ENCODE results near the gene MNX1. TPM values are rescaled to one million over a fixed set of nuclear protein-coding genes. Genes with fewer than 3 reads are reported as not detected.

MNX1 gene
- under 1 TPM in 2 of 3 donors, not detected in 1; 0.06 to 0.09 TPM for polyA plus RNA-seq (ENCODE audit: insufficient read length in 3 of 3)
- long read RNA-seq, donor 1 = 0 reads
- long read RNA-seq, donor 2 = 0 reads
- long read RNA-seq, donor 3 = 0 reads
- long read RNA-seq, donor 4 = 0 reads
- long read RNA-seq, donor 5 = 0 reads
- long read RNA-seq, donor 6 = 0 reads
- long read RNA-seq, donor 7 = 0 reads
- long read RNA-seq, donor 8 = 0 reads
- long read RNA-seq, donor 9 = 0 reads
- long read RNA-seq, donor 10 = 0 reads
- long read RNA-seq, donor 11 = 0 reads
- long read RNA-seq, donor 12 = 0 reads
- long read RNA-seq, donor 13 = 0 reads
- long read RNA-seq, donor 14 = 0 reads
- long read RNA-seq, donor 15 = 0 reads
- long read RNA-seq, donor 16 = 0 reads

- peak in 8 of 11 donors; percentile 29 to 59 (median 52) for DNase-seq (ENCODE audit: extremely low read depth in 1 of 11, low read depth in 9 of 11, low spot score in 4 of 11)
Observed at GRCh38 chr7:157010588-157011332, at the start of gene MNX1. TSS of gene MNX1 (minus strand) at chr7:157010663. CDS start at chr7:157010350, 313 bp downstream.

GRCh38 chr7:157059534-157059933, 49.1 kb upstream of the MNX1 start:
- DNase-seq (ENCODE audit: extremely low read depth in 1 of 11, low read depth in 9 of 11, low spot score in 4 of 11) = no peak

GRCh38 chr7:157058701-157059100, 48.2 kb upstream of the MNX1 start:
- DNase-seq (ENCODE audit: extremely low read depth in 1 of 11, low read depth in 9 of 11, low spot score in 4 of 11) = no peak

- DNase-seq (ENCODE audit: extremely low read depth in 1 of 11, low read depth in 9 of 11, low spot score in 4 of 11) = no peak
Observed at GRCh38 chr7:157058068-157058467, 47.6 kb upstream of the MNX1 start.

- DNase-seq (ENCODE audit: extremely low read depth in 1 of 11, low read depth in 9 of 11, low spot score in 4 of 11) = no peak
Observed at GRCh38 chr7:157056957-157057902, 46.8 kb upstream of the MNX1 start.

GRCh38 chr7:157056246-157056645, 45.8 kb upstream of the MNX1 start:
- DNase-seq (ENCODE audit: extremely low read depth in 1 of 11, low read depth in 9 of 11, low spot score in 4 of 11) = no peak

- DNase-seq (ENCODE audit: extremely low read depth in 1 of 11, low read depth in 9 of 11, low spot score in 4 of 11) = no peak
Observed at GRCh38 chr7:157054927-157055326, 44.5 kb upstream of the MNX1 start.

GRCh38 chr7:157053118-157053517, 42.7 kb upstream of the MNX1 start:
- no peak for DNase-seq (ENCODE audit: extremely low read depth in 1 of 11, low read depth in 9 of 11, low spot score in 4 of 11)

- DNase-seq (ENCODE audit: extremely low read depth in 1 of 11, low read depth in 9 of 11, low spot score in 4 of 11) = peak in 1 of 11 donors; percentile 12
Observed at GRCh38 chr7:157047148-157047547, 36.7 kb upstream of the MNX1 start.

- no peak for DNase-seq (ENCODE audit: extremely low read depth in 1 of 11, low read depth in 9 of 11, low spot score in 4 of 11)
Observed at GRCh38 chr7:157046681-157047080, 36.2 kb upstream of the MNX1 start.

GRCh38 chr7:157044943-157045660, 34.6 kb upstream of the MNX1 start:
- DNase-seq (ENCODE audit: extremely low read depth in 1 of 11, low read depth in 9 of 11, low spot score in 4 of 11) = no peak

GRCh38 chr7:157044147-157044687, 33.8 kb upstream of the MNX1 start:
- DNase-seq (ENCODE audit: extremely low read depth in 1 of 11, low read depth in 9 of 11, low spot score in 4 of 11) = no peak

- DNase-seq (ENCODE audit: extremely low read depth in 1 of 11, low read depth in 9 of 11, low spot score in 4 of 11) = no peak
Observed at GRCh38 chr7:157043745-157044144, 33.3 kb upstream of the MNX1 start.

- no peak for DNase-seq (ENCODE audit: extremely low read depth in 1 of 11, low read depth in 9 of 11, low spot score in 4 of 11)
Observed at GRCh38 chr7:157041514-157042277, 31.2 kb upstream of the MNX1 start.

- no peak for DNase-seq (ENCODE audit: extremely low read depth in 1 of 11, low read depth in 9 of 11, low spot score in 4 of 11)
Observed at GRCh38 chr7:157041004-157041403, 30.5 kb upstream of the MNX1 start.

- no peak for DNase-seq (ENCODE audit: extremely low read depth in 1 of 11, low read depth in 9 of 11, low spot score in 4 of 11)
Observed at GRCh38 chr7:157037635-157038034, 27.2 kb upstream of the MNX1 start.

GRCh38 chr7:157037028-157037427, 26.6 kb upstream of the MNX1 start:
- no peak for DNase-seq (ENCODE audit: extremely low read depth in 1 of 11, low read depth in 9 of 11, low spot score in 4 of 11)

GRCh38 chr7:157035979-157036378, 25.5 kb upstream of the MNX1 start:
- no peak for DNase-seq (ENCODE audit: extremely low read depth in 1 of 11, low read depth in 9 of 11, low spot score in 4 of 11)
